SH-SY5Y (cell line): Measurements from ENCODE around the gene PYGM.

ENCODE experiments used
- GATA2 ChIP-seq: IDR thresholded peaks from 2 replicates; pipeline ENCODE4 v1.6.1; 2011; ENCODE audit warnings: mild to moderate bottlenecking, low read depth, low read length
- GATA3 ChIP-seq: IDR thresholded peaks from 2 replicates; pipeline ENCODE4 v1.6.1; 2011; ENCODE audit warnings: low read depth, mild to moderate bottlenecking, low read length, moderate library complexity

Gene PYGM

DNA sequence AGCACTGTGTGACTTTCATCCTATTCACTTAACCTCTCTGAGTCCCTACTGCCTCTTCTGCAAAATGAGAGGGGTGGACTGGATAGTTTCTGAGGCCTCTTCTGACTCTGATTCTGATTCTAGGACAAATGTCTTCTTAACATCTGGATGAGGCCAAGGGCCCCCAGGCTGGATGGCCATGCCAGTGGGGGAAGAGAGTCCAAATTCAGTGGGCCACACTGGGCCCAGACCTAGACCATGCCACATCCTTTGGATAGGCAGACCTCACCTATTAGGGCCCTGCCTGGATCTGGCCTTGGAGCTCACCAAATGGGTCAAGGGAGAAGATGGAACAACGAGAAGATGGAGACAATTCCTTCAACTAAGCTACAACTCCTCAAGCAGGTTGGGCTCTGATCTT, 61.3 kb downstream of the PYGM start:
- no peak for TF ChIP-seq GATA3
- TF ChIP-seq GATA2: no peak

GRCh38 chr11:64697663-64698375, 62.0 kb downstream of the PYGM start:
- TF ChIP-seq GATA2 (no peak), GATA3 (no peak)
